Endothelial cell of hepatic sinusoid (primary cell): Measurements from ENCODE around the gene MYOD1.

Source experiments
- in situ Hi-C: cut with HindIII; loops from 2 replicates; pipeline ENCODE4 v1.10.0; 2017; ENCODE audit warnings: low sequenced_read_pairs

Gene MYOD1

GRCh38 chr11:17768547-17768946 lies 49.2 kb downstream of the MYOD1 start:
- in situ Hi-C loops = no loop called here

- in situ Hi-C loops = no loop called here
Observed at GRCh38 chr11:17769218-17769617, 49.8 kb downstream of the MYOD1 start.

DNA sequence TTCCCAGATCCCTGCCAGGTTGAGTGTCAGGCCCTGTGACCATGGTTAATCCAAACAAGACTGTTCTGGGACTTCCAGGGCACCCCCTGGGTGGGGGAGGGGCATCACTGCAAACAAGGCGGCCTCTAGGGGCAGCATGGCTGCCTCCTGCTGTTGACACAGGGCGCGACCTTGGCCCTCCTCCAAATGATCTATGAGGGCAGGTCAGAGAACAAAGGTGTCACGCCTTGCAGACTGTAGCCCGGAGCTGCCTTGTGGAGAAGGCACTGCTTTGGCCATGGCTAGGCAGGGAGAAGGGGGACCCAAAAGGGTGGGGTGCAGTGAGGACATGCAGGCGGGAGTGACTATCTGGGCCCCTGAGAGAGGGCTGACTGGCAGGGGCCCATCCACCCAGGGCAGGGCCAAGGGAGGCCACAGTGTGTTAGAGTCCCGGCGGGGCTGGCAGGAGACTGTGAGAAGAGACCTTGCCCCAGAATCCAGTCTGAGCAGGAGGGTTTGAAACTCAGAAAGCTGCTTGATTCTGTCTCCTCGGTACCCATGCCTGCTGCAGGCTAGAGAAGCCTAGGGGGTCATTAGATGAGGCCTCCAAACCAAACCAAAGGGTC lies 50.8 kb downstream of the MYOD1 start:
- in situ Hi-C loops = no loop called here

GRCh38 chr11:17770917-17771316 lies 51.5 kb downstream of the MYOD1 start:
- in situ Hi-C loops = no loop called here

GRCh38 chr11:17771415-17771814 lies 52.0 kb downstream of the MYOD1 start:
- in situ Hi-C loops = no loop called here
